Suppressor macrophage treated with lipopolysaccharide for 4 hours (primary cell): ENCODE measurements around the gene CBLN3.

ENCODE experiments used
- DNase-seq: peaks from one replicate; pipeline ENCODE4 v3.0.0-alpha.2; 2020

CBLN3 gene

DNA sequence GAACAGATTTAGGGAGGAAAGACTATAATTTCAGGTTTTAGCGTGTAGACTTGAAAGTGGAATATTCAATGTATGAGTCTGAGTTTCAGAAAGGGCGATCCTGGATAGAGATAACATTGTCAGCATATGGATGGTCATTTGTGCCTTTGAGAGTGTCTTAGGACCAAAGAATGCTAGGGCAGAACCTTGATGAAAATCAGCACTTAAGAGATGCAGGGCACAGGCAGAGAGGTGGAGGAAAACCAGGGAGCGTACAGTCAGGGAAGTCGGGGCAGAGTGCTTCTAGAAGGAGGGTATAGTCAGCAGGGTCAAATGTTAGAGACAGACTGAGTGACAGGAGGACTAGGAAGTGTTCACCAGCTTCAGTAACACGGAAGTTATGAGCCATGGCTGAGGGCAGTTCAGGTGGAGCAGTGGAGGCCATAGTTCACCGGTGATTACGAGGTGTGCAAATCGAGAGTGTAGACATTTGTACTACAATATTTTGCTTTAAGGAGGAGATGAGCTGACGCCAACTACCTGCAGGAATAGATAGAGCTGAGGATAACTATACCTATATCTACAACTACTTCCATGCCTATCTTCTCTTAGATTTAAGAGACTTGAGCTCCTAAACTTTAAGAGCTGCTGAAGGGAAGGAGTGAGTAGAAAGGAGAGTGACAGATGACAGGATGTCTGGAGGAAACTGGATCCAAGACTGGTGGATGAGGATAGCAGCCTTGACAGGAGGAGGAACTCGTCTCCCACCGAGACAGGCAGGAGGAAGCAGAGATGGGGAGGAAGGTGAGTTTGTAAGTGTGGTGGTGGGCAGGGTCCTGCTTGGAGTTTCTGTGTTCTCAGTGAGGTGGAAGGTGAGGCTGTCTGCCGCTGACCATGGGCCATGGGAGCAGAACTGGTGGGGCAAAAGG lies 6.5 kb downstream of the CBLN3 start:
- no peak for DNase-seq

GRCh38 chr14:24422261-24422660 lies 7.2 kb downstream of the CBLN3 start:
- DNase-seq, result no peak

DNA sequence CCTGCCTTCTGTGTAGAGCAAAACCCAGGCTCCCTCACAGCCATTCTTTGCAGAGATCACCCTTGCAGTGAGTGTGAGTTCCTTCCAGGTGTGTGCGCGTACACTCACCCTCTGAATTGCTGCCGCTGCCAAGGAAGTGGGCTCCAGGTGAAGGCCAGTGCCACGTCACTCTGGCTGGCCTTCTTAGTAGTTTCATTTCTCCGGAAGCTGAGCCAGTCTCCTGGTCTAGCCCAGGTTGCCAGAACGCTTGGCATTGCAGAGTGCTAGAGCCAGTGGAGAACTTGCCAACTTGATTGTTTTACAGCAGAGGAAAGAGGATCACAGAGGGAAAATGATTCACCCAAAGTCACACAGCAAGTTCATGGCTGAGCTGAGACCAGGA lies 11.0 kb downstream of the CBLN3 start:
- no peak for DNase-seq

DNA sequence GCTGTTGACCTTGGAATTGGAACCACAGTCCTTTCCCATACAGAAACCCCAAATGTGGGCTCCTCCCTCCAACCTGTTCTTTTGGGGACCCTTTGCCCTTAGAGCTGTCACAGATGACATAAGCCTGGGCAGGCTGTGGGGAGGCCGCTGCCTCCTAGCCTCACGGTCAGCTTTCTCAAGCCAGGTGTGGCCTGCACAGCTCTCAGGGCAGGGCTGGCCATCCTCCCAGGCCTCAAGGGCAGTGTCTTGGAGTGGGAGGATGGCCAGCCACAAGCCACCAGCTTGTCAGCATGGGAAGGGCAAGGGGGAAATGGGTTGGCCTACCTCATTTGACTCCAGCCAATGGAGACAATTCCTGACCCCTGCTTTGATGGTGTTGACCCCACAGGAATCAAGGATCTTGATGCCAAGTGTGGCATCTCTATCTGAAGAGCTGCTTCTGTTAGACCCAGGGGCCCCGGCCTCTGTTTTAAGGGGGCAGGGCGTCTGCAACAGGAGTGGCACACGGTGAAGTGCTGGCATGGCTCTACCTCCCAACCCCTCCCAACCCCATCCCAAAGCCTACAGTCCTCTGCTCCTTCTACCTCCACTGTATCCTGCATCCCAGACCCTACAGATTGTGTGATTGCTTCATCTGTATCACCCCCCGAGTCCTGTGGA lies 11.5 kb downstream of the CBLN3 start:
- no peak for DNase-seq

GRCh38 chr14:24416932-24417619 lies 12.4 kb downstream of the CBLN3 start:
- DNase-seq, result no peak

GRCh38 chr14:24416254-24416931 lies 13.1 kb downstream of the CBLN3 start:
- no peak for DNase-seq

GRCh38 chr14:24415421-24416253 lies 13.8 kb downstream of the CBLN3 start:
- DNase-seq, result no peak

DNA sequence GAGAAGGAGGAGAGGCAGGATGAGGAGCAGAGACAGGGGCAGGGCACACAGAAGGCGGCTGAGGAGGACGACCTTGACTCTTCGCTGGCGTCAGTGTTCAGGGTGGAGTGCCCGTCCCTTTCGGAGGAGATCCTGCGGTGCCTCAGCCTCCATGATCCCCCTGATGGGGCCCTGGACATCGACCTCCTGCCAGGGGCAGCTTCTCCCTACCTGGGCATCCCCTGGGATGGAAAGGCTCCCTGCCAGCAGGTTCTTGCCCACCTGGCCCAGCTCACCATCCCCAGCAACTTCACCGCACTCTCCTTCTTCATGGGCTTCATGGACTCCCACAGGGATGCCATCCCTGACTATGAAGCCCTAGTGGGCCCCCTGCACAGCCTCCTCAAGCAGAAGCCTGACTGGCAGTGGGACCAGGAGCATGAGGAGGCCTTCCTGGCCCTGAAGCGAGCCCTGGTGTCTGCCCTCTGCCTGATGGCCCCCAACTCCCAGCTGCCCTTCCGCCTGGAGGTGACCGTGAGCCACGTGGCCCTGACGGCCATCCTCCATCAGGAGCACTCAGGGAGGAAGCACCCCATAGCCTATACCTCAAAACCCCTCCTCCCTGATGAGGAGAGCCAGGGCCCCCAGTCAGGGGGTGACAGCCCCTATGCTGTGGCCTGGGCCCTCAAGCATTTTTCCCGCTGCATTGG lies 14.6 kb downstream of the CBLN3 start:
- no peak for DNase-seq

DNA sequence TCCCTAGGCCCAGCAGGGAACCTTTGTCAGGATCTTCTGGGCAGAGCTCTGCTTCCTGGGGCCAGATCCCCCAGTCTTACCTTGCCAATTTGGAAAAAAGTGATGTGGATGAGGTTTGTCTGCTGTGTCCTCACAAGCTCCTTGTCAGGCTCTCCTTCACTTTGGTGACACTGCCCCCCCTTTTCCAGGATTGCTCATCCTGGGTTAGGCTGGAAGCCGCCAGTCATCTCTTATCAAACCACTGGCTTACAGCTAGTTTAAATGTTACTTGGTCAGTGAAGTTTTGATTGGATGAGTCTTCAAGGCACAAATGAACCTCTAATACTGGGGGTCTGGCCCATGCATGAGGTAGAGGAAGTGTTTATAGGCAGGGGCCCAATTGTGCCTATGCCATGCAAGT lies 15.4 kb downstream of the CBLN3 start:
- no peak for DNase-seq

- peak; percentile 60 for DNase-seq
These were observed 17.8 kb downstream of the CBLN3 start for GRCh38 chr14:24411443-24412389.

- no peak for DNase-seq
These were observed 19.5 kb downstream of the CBLN3 start for GRCh38 chr14:24409956-24410355.

DNA sequence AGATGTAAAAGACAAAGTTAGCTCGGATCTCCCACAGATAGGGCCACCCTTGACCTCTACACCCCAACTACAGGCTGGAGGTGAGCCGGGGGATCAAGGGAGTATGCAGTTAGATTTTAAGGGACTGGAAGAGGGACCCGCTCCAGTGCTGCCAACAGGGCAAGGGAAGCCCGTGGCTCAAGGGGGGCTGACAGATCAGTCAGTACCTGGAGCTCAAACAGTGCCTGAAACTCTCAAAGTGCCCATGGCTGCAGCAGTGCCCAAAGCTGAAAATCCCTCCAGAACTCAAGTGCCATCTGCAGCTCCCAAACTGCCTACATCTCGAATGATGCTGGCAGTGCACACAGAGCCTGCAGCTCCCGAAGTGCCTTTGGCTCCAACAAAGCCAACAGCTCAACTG lies 20.3 kb downstream of the CBLN3 start:
- no peak for DNase-seq

- DNase-seq, result no peak
These were observed 20.7 kb downstream of the CBLN3 start for GRCh38 chr14:24408764-24409163.

DNA sequence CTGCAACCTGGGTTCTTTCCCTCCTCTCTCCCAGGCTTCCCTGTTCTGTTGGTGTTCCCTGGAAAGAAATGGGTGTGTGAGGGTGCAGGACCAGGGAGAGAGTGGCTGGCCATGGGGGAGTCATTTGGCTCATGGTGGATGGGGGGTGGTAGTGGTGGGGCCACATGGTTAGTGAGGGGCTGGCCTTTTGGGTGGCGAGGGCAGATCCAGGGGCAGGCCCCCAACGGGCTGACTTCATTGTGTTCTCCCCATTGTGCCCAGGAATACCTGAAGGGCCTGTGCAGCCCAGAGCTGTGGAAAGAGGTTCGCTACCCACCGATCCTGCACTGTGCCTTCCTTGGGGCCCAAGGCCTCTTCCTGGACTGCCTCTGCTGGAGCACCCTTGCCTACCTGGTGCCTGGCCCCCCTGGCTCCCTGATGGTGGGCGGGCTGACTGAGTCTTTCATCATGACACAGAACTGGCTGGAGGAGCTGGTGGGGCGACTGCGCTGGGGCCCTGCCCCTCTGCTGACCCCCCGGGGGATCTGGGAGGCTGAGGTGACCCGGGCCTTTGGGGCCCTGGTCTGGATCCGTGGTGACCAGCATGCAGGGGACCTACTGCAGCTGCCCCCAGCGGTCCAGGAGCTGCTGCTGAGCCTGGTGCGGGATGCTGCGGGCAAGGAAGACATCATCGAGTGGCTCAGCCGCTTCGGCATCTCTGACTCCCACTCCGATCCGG lies 21.7 kb downstream of the CBLN3 start:
- no peak for DNase-seq

DNA sequence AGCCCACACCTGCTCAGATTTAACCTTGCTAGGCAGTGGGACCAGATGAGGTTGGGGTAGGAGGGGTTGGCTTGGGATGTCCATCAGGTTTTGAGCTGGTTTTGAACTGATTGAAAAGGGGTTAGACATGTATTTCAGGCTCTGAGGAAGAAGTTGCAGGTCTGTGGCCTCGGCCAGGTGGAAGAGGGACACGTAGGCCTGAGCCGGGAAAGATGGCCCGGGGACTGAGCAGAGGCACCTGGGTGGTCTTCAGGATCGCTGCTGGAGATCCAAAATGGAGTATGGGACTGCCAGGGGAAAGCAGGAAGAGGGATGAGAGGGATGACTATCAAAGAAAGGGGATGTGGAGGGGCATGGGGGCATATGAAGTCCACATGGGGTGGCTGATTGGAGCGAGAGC lies 23.1 kb downstream of the CBLN3 start:
- no peak for DNase-seq

DNA sequence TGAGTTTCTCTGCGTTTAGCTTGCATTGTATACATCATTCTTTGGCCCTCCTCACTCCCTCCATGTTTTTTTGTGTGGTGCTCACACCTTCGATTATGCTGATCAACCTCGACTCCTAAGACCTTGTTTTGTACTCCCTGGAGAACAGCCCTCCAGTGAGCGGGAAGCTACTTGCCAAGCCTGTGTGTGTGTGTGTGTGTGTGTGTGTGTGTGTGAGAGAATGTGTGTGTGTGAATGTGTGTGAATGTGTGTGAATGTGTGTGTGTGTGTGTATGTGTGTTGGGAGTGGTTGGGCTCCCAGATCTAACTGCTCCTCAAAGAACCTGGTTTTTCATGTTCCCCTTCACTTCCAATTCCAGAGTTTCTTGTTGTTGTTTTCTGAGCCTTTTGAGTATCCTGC lies 24.7 kb downstream of the CBLN3 start:
- no peak for DNase-seq

DNA sequence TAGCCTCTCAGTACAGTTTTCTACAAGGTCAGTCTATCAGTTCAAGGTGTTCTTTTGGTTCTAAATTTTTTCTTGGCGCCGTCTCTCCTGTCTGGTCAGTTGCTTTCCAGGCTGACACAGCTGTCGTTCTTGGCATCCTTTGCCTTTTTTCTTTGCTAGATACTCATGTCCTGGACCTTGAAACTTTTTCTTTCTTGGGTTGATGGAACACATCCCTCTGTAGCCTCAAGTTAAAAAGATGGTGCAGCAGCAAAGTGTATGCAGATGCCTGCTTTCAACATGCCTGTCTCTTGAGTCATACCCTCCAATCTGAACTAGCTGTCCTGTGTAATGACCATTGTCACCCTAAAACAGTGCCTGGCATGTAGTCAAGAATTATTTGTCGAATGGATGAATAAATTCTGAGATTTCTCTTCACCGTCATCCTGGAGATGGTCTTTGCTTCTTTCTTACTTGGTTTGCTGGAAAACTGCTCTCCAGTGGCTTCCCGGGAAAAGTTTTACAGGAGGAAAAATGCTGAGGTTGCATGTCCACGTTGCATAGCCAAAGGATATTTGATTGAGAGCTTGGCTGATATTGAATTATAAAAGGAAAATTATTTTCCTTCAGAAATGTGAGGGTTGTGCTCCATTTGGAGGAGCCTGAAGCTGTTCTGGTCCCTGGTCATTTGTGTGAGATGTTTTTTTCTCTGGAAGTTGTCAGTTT lies 26.0 kb downstream of the CBLN3 start:
- DNase-seq, result no peak

GRCh38 chr14:24401810-24402702 lies 27.4 kb downstream of the CBLN3 start:
- DNase-seq, result no peak
